OCI-LY1 (cell line): Measurements from ENCODE around the gene GMPPB.

ENCODE experiments used
- H2AFZ ChIP-seq: fragments of 200-600 bp; sonication (generic), shearing (Covaris generic); 2 replicates; pipeline ENCODE4 v1.6.0; 2014; ENCODE audit warnings: antibody characterized with exemption, mild to moderate bottlenecking, low read length
- H3F3A ChIP-seq: fragments of 200-600 bp; sonication (generic), shearing (Covaris generic); 2 replicates; pipeline ENCODE4 v1.6.0; 2014; ENCODE audit warnings: mild to moderate bottlenecking, antibody characterized with exemption, low read length, moderate library complexity; ENCODE audit not compliant: insufficient read depth
- H3K27ac ChIP-seq: fragments of 200-600 bp; sonication (generic); 2 replicates; pipeline ENCODE4 v1.5.1; 2014; ENCODE audit warnings: low read length, mixed run types, mild to moderate bottlenecking, low read depth; ENCODE audit not compliant: poor library complexity, severe bottlenecking
- H3K27me3 ChIP-seq: fragments of 200-600 bp; sonication (generic); 2 replicates; pipeline ENCODE4 v1.6.0; 2014; ENCODE audit warnings: antibody characterized with exemption, mild to moderate bottlenecking, low read length, moderate library complexity; ENCODE audit not compliant: insufficient read depth
- H3K36me3 ChIP-seq: fragments of 200-600 bp; sonication (generic); 2 replicates; pipeline ENCODE4 v1.6.1; 2014; ENCODE audit warnings: mild to moderate bottlenecking, antibody characterized with exemption, low read length, moderate library complexity, mixed read lengths; ENCODE audit not compliant: insufficient read depth
- H3K4me1 ChIP-seq: fragments of 200-600 bp; sonication (generic); 2 replicates; pipeline ENCODE4 v1.5.1; 2014; ENCODE audit warnings: mild to moderate bottlenecking, low read length, moderate library complexity; ENCODE audit not compliant: insufficient read depth, severe bottlenecking
- H3K4me2 ChIP-seq: fragments of 200-600 bp; sonication (generic), shearing (Covaris generic); 2 replicates; pipeline ENCODE4 v1.6.1; 2014; ENCODE audit warnings: low read length
- H3K4me3 ChIP-seq: fragments of 200-600 bp; sonication (generic); 2 replicates; pipeline ENCODE4 v1.5.1; 2014; ENCODE audit warnings: low read length, low read depth, mild to moderate bottlenecking, mixed read lengths; ENCODE audit not compliant: poor library complexity, severe bottlenecking
- H3K79me2 ChIP-seq: fragments of 200-600 bp; shearing (Covaris generic); 2 replicates; pipeline ENCODE4 v1.6.1; 2016; ENCODE audit warnings: mixed run types, low read length, mixed read lengths; ENCODE audit not compliant: insufficient read depth
- H3K9ac ChIP-seq: fragments of 200-600 bp; sonication (generic), shearing (Covaris generic); 2 replicates; pipeline ENCODE4 v1.6.1; 2014; ENCODE audit warnings: mild to moderate bottlenecking, low read length, mixed read lengths
- H3K9me2 ChIP-seq: fragments of 200-600 bp; sonication (generic), shearing (Covaris generic); 2 replicates; pipeline ENCODE4 v1.6.1; 2014; ENCODE audit warnings: low read depth, mild to moderate bottlenecking, low read length, mixed read lengths
- H3K9me3 ChIP-seq: fragments of 200-600 bp; shearing (Covaris generic); 2 replicates; pipeline ENCODE4 v1.6.1; 2014; ENCODE audit warnings: low read length, mixed read lengths
- H4K20me1 ChIP-seq: fragments of 200-600 bp; sonication (generic), shearing (Covaris generic); 2 replicates; pipeline ENCODE4 v1.6.0; 2016; ENCODE audit warnings: mild to moderate bottlenecking, low read length; ENCODE audit not compliant: insufficient read depth
- EZH2 ChIP-seq: fragments of 200-600 bp; sonication (generic), shearing (Covaris generic); IDR thresholded peaks from 2 replicates; pipeline ENCODE4 v1.8.0; 2017; ENCODE audit warnings: borderline replicate concordance, mixed run types, mild to moderate bottlenecking, antibody characterized with exemption, low read length, moderate library complexity, mixed read lengths
- TF ChIP-seq, protein P1 (sequence below): fragments of 200-600 bp; sonication (generic), shearing (Covaris generic); IDR thresholded peaks from 2 replicates; pipeline ENCODE4 v1.5.1; 2017; ENCODE audit warnings: mild to moderate bottlenecking, antibody characterized with exemption, low read length, moderate library complexity, mixed read lengths

The GMPPB gene

DNA sequence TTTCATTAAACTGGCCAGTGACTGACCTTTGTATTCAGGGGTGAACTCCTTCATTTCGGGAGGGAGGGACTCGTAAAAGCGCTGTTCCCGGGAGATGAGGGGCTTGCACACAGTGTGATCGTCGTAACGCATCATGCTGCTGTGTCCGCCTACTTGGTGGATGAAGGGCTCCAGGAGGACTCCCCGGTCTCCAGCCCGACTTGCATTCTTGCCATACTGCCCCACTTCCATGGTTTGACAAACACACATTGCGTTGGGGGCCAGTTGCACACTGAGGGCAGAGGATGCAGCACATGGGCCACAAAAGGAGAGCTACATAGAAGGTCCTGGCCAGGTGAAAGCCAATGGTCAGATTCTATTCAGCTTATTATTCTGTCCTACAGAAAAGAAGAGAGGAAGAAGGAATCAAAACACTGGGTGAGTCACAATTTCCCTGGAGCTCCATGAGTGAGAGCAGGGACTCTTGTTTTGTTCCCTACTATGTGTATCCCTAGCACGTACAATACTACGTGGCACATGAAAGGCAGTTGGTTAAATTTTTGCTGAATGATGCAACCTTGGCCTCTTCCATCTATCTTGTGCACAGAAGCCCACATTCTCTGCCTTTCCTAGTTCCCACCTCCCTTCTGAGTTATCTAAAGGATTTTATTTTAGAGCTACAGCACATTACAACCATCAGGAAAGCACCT lies 24.2 kb upstream of the GMPPB start:
- peaks cover 8% of the 10 kb centered on the region; the same call in 1 of the 2 replicates for H3K36me3 ChIP-seq
- H3F3A ChIP-seq: no peaks in the 10 kb centered on the region
- TF ChIP-seq EZH2: no peak
- TF ChIP-seq, protein P1, sequence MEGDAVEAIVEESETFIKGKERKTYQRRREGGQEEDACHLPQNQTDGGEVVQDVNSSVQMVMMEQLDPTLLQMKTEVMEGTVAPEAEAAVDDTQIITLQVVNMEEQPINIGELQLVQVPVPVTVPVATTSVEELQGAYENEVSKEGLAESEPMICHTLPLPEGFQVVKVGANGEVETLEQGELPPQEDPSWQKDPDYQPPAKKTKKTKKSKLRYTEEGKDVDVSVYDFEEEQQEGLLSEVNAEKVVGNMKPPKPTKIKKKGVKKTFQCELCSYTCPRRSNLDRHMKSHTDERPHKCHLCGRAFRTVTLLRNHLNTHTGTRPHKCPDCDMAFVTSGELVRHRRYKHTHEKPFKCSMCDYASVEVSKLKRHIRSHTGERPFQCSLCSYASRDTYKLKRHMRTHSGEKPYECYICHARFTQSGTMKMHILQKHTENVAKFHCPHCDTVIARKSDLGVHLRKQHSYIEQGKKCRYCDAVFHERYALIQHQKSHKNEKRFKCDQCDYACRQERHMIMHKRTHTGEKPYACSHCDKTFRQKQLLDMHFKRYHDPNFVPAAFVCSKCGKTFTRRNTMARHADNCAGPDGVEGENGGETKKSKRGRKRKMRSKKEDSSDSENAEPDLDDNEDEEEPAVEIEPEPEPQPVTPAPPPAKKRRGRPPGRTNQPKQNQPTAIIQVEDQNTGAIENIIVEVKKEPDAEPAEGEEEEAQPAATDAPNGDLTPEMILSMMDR: no peak
- H4K20me1 ChIP-seq: no peaks in the 10 kb centered on the region
- no peak overlapping the region for H3K4me3 ChIP-seq
- no peaks in the 10 kb centered on the region for H3K27me3 ChIP-seq
- H2AFZ ChIP-seq: no peak overlapping the region
- no peaks in the 10 kb centered on the region for H3K79me2 ChIP-seq
- no peak overlapping the region for H3K4me2 ChIP-seq
- H3K27ac ChIP-seq: no peak overlapping the region
- H3K4me1 ChIP-seq: no peaks in the 10 kb centered on the region
- H3K9me2 ChIP-seq: no peaks in the 10 kb centered on the region
- H3K9me3 ChIP-seq: no peaks in the 10 kb centered on the region
- H3K9ac ChIP-seq: no peak overlapping the region

DNA sequence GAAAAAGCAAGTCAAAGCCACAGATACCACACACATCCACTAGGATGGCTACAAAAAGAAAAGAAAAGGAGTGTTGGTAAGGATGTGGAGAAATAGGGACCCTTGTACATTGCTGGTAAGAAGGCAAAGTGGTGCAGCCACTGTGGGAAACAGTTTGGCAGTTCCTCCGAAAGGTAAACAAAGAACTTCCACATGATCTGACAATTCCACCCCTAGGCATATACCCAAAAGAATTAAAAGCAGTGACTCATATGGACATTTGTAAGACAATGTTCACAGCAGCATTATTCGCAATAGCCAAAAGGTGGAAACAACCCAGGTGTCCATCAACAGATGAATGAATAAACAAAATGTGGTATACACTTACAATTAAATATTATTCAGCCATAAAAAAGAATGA lies 22.2 kb upstream of the GMPPB start:
- no peak overlapping the region for H3K4me2 ChIP-seq
- peaks cover 11% of the 10 kb centered on the region; the same call in 1 of the 2 replicates for H3K36me3 ChIP-seq
- H3K9me2 ChIP-seq: no peaks in the 10 kb centered on the region
- H3K79me2 ChIP-seq: no peaks in the 10 kb centered on the region
- no peaks in the 10 kb centered on the region for H3K27me3 ChIP-seq
- H4K20me1 ChIP-seq: no peaks in the 10 kb centered on the region
- TF ChIP-seq, protein P1: no peak
- TF ChIP-seq EZH2: no peak
- H3K9ac ChIP-seq: no peak overlapping the region
- H3K4me1 ChIP-seq: no peaks in the 10 kb centered on the region
- H3K27ac ChIP-seq: no peak overlapping the region
- H2AFZ ChIP-seq: no peak overlapping the region
- no peak overlapping the region for H3K4me3 ChIP-seq
- no peaks in the 10 kb centered on the region for H3F3A ChIP-seq
- no peaks in the 10 kb centered on the region for H3K9me3 ChIP-seq

DNA sequence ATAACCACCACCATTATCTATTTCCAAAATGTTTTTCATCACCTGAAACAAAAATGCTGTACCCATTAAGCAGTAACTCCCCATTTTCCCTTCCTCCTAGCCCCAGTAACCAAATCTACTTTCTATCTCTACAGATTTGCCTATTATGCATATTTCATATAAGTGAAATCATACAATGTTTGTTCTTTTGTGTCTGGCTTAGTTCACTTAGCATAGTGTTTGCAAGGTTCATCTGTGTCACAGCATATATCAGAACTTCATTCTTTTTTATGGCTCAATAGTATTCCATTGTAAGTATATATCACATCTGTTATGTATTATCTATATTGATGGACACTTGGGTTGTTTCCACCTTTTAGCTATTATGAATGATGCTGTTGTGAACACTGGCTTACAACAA lies 16.7 kb upstream of the GMPPB start:
- Histone ChIP-seq H3K27me3 (no peaks in the 10 kb centered on the region), H3K9me2 (no peaks in the 10 kb centered on the region), H3K79me2 (no peaks in the 10 kb centered on the region), H3K4me3 (no peak overlapping the region), H3K9ac (no peak overlapping the region), H3F3A (no peaks in the 10 kb centered on the region), H3K4me1 (no peaks in the 10 kb centered on the region), H2AFZ (no peak overlapping the region), H3K9me3 (no peaks in the 10 kb centered on the region), H4K20me1 (no peaks in the 10 kb centered on the region), H3K36me3 (peaks cover 31% of the 10 kb centered on the region), H3K27ac (no peak overlapping the region), H3K4me2 (no peak overlapping the region)
- no peak for TF ChIP-seq EZH2
- TF ChIP-seq, protein P1: no peak
